CD4-positive, alpha-beta T cell treated with Interferon alpha-2 for 1 hour (primary cell): ENCODE results near the gene CP.
"Not testable (repeated sequence)": the region's sequence is repeated elsewhere in the genome, so short reads cannot be mapped to it uniquely, and the experiment has no call there.

ENCODE experiments used
- DNase-seq, 2 donors: peaks; one replicate each; pipeline ENCODE4 v3.0.0-alpha.2; 2020 to 2022

Gene CP

GRCh38 chr3:149221783-149222517, at the start of gene CP:
TSS of gene CP (minus strand) at chr3:149221829. CDS start at chr3:149221792, 37 bp downstream.
- DNase-seq, result no peak

DNA sequence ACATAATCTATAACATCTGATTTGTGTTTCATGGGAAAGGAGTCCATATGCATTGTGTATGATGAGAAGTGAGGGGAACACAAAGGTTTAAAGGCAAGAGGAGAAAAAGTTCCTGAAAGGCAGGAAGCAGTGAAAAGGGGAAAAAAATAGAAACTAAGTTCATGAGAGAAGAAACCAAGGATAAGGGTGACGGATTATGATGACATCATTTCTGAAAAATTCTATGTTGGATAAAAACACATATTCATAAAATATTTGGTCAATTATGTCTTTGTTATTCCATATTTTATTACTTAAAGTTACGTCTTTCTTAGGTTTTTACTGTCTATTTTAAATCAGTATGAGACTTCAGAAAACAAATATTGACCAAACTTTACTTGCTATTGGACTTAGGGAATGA, 48.6 kb upstream of the CP start:
- DNase-seq, result no peak

DNA sequence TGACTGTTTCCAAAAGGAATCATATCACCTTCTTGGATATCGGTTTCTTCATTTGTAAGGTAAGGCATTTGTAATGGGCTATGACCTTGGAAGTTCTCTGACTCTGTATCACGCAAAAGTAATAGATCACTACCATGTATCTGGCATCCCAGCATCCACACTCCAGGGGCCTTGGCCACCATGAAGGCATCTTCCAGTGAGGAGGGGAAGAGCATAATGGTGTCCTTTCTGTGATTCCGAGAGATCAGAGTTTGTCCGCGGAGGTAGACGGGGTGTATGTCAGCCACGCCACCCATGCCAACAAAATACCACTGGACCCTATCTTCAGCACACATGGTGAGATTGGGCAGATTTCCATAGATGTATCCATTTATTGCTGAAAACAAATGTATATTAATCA, 48.1 kb upstream of the CP start:
- DNase-seq, result no peak

GRCh38 chr3:149267565-149267964, 45.9 kb upstream of the CP start:
- no peak for DNase-seq

GRCh38 chr3:149266736-149267135, 45.1 kb upstream of the CP start:
- DNase-seq, result no peak

DNA sequence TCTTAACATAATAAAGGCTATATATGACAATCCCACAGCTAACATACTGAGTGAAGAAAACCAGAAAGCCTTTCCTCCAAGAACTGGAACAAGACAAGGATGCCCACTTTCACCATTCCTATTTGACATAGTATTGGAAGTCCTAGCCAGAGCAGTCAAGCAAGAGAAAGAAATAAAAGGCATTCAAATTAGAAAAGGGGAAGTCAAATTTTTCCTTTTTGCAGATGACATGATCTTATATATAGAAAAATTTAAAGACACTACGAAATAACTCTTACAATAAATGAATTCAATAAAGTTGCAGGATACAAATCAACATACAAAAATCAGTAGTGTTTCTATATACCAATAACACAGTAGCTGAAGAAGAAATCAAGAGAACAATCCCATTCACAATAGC, 42.2 kb upstream of the CP start:
- no peak for DNase-seq

DNA sequence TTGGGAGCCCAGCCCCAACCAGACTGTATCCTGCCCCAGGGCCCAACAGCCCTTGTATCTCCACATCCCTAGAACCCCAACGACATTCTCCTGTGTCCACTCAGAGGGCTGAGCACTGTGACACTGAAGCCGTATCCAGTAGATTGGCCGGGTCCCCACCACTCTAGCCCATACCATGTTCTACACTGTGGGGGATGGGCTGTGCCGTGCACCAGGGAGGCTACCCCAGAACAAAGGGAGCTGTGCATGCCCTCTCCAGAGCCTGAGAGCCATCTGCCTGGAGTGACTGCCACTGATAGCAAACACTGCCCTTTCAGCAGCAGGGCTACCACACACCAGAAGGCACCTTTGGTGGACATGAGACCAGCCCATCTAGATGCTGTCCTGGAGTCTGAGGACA, 37.1 kb upstream of the CP start:
- no peak for DNase-seq

- no peak for DNase-seq
These were observed 36.7 kb upstream of the CP start for GRCh38 chr3:149258298-149258697.

DNA sequence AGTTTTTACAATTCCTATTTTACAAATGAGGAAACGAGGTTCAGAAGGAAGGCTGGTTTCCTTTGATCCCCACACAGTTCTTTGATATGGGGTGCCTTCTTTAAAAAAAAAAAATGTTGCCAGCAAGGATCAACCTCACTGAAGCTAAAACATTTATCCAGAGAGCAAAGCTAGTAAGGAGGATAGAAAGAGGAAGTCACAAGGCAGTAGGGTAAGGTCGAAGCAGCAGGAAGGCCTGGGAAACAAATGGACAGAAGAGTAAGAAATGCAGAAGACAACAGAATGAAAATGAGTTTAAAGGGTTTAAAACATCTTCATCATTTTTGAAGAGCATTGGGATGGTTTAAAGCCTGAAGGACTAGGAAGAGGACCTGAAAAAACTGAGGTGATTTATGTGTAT, 30.6 kb upstream of the CP start:
- DNase-seq, result no peak

DNA sequence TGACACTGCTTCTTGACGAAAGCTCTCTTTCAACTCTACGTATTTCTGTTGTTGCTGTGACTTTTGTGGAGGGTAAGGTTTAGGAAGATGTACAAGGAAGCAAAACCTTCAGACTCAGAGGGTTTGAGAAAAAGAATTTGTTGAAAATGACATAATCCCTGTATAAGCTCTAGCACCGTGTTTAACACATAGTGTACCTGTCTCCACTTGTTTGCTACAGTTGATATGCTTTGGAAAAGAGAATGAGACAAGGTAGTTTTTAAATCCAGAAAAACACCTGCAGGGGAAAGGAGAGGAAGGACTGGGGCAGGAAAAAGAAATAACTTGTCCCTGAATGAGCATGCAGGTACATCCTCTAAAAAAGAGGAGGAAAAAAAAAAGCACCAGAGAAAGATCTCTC, 29.6 kb upstream of the CP start:
- no peak for DNase-seq

DNA sequence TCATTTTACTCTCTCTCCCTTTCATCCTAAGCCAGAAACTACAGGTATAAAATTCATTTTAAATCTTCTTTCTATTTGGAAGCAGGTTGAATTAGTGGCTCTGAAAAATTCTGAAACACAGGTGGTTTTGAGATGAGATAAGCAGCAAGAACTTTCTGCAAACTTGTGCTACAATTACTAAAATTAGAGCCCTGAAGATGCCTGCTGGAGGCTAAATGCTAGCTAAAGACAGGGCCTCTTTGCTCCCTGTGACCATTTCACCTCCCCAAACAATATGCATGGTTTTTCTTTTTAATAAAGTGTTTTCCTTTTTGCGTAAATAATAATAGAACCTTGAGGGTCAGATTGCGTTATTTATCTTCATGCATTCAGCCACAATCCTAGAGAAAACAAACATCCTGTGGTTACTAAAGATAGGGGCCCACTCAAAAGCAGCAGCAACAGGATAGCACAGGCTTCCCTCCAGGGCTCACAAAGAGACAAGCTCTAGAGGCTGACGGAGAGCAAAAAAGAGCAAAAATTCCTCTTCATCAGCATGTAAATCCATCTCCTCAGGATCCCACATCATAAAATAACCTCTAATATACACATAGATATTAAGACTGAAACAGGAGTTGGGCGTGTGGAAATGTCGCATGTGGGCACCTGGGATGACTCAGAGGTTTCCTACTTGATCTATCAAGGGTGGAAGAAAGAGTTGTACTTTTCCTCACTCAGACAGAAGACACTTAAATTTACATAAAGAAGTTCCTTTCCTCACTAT, 26.5 kb upstream of the CP start:
- no peak for DNase-seq

GRCh38 chr3:149247008-149247710, 25.5 kb upstream of the CP start:
- DNase-seq, result no peak

DNA sequence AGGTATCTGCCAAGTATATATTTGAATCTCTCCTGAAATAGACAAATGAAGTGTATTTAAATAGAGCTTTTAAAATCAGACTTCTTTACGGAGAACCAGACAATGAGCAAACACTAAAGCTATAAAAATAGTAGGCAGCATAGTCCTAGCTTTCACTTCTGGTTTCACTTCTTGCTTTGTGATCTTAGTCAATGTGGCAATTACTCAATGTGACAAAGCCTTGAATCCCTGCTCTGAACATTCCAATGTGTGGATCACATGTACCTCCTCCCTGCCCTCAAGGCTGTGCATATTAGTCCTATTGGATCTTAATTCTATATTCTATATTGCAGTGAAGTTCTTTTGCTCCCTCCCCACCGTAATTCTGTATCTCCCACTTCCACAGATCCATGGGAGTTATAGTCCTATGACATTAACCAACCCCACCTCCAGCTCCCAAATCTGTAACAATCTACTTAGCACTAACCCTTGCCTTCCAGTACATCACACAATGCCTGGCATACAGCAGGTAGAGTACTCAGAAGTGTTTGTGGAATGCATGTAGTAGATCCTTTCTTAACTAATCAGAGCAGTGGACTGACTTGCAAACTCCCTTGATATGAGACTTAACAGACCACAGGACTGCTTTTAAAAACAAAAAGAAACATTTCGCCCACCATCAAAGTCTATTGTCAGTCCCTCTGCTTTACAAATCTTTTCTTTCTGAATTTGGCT, 24.3 kb upstream of the CP start:
- DNase-seq, result peak in 1 of 2 donors; percentile 9

DNA sequence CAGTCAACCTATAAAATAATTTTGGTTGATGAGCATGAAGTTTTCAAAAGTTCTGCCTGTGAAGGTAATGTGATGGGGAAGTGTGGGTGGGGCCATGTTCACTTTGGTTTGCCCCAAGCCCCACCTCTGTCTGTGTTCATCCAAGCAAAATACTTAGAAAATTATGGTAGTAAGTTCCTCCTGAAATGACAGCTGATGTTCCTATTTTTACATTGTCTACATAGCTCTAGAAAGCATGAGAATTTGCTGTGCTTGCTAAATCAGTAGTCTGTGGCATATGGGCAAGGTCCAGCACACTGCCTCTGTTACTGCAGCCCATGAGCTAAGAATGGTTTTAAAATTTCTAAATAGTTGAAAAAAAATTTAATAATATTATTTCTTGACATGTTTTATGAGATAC, 21.9 kb upstream of the CP start:
- DNase-seq, result peak in 1 of 2 donors; percentile 23

DNA sequence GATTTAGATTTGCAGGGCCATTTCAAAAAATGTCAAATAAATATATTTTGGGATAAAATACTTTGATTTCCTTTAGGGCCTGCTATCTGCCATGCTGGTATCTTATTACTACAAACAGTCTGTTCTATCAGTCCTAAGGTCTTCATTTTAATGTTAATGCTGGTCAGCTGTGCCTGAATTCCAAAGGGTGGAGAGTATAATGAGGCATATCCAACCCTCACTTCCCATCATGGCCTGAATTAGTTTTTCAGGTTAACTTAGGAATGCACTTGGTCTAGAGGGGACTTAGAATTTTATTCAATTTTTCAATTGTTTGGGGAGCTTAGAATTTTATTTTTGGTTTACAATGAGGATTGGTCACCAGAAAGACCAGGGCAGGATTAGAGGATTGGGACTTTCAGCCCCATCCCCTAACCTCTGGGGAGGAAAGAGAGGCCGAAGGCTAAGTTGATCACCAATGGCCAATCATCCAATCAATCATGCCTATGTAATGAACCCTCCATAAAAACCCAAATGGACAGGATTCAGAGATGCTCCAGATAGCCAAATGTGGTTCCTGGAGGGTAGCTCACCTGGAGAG, 17.8 kb upstream of the CP start:
- DNase-seq, result no peak

DNA sequence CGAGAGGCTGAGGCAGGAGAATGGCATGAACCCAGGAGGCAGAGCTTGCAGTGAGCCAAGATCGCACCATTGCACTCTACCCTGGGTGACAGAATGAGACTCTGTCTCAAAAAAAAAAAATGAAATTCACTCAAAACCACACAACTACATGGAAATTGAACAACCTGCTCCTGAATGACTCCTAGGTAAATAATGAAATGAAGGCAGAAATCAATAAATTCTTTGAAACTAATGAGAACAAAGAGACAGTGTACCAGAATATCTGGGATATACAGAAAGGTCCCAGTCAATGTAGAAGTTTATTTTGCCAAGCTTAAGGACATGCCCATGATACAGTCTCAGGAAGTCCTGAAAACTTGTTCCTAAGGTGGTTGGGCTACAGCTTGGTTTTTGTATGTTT, 16.6 kb upstream of the CP start:
- DNase-seq, result not testable (repeated sequence)

- no peak for DNase-seq
These were observed 14.2 kb upstream of the CP start for GRCh38 chr3:149235599-149236424.

- DNase-seq, result no peak
These were observed 13.1 kb upstream of the CP start for GRCh38 chr3:149234671-149235245.

- no peak for DNase-seq
These were observed 11.7 kb upstream of the CP start for GRCh38 chr3:149233323-149233722.

- no peak for DNase-seq
These were observed 10.2 kb upstream of the CP start for GRCh38 chr3:149231871-149232270.

GRCh38 chr3:149227591-149228268, 6.1 kb upstream of the CP start:
- DNase-seq, result no peak
